VCaP (cell line): Measurements from ENCODE around the gene GAPT.
"Not testable (repeated sequence)": the region's sequence is repeated elsewhere in the genome, so short reads cannot be mapped to it uniquely, and the experiment has no call there.

Source experiments
- H3K27ac ChIP-seq: fragments of 450-650 bp; 2 replicates; pipeline ENCODE4 v1.5.1; 2017
- TF ChIP-seq, protein P1 (sequence below): fragments of 450-650 bp; conservative IDR thresholded peaks from 2 replicates; pipeline ENCODE4 v1.5.1; 2017; ENCODE audit warnings: mild to moderate bottlenecking, moderate library complexity

Gene GAPT

DNA sequence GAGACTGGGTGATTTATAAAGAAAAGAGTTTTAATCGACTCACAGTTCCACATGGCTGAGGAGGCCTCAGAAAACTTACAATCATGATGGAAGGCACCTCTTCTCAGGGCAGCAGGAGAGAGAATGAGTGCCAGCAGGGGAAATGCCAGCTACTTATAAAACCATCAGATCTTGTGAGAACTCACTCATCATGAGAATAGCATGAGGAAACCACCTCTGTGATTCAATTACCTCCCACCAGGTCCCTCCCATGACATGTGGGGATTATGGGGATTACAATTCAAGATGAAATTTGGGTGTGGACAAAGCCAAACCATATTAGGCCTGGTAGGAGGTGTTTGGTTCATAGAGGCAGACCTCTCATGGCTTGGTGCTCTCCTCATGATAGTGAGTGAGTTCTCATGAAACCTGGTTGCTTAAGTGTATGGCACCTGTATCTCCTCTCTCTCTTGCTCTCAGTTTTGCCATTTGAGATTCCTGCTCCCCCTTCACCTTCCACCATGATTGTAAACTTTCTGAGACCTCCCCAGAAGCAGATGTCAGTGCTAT lies 39.8 kb downstream of the GAPT start:
- TF ChIP-seq, protein P1, sequence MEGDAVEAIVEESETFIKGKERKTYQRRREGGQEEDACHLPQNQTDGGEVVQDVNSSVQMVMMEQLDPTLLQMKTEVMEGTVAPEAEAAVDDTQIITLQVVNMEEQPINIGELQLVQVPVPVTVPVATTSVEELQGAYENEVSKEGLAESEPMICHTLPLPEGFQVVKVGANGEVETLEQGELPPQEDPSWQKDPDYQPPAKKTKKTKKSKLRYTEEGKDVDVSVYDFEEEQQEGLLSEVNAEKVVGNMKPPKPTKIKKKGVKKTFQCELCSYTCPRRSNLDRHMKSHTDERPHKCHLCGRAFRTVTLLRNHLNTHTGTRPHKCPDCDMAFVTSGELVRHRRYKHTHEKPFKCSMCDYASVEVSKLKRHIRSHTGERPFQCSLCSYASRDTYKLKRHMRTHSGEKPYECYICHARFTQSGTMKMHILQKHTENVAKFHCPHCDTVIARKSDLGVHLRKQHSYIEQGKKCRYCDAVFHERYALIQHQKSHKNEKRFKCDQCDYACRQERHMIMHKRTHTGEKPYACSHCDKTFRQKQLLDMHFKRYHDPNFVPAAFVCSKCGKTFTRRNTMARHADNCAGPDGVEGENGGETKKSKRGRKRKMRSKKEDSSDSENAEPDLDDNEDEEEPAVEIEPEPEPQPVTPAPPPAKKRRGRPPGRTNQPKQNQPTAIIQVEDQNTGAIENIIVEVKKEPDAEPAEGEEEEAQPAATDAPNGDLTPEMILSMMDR, result no peak
- H3K27ac ChIP-seq, result no peak overlapping the region

DNA sequence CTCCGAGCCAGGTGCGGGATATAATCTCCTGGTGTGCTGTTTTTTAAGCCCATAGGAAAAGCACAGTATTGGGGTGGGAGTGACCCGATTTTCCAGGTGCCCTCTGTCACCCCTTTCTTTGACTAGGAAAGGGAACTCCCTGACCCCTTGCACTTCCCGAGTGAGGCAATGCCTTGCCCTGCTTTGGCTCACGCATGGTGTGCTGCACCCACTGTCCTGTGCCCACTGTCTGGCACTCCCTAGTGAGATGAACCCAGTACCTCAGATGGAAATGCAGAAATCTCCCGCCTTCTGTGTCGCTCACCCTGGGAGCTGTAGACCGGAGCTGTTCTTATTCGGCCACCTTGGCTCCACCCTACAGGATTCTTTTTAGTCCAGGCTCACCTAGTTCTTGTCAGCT lies 50.7 kb downstream of the GAPT start:
- not testable (repeated sequence) for H3K27ac ChIP-seq

DNA sequence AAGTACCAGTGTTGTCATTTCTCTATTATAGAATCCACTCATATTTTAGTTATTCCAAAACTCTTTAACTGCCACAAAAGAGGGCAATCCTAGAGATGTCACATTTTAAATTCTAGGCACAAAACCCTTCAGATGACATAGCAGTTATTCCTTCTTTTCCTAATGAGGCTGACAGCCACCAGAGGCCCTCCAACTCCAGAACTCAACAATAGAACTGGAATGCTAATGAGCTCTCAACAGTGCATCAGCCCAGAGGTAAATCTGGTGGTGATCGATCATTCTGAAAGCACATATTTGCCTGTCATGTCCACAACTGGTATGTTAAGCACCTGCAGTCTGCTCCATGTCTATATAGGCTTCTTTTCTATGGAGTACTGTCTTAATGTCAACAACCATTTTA lies 51.5 kb downstream of the GAPT start:
- no peak overlapping the region for H3K27ac ChIP-seq
- TF ChIP-seq, protein P1, result no peak

DNA sequence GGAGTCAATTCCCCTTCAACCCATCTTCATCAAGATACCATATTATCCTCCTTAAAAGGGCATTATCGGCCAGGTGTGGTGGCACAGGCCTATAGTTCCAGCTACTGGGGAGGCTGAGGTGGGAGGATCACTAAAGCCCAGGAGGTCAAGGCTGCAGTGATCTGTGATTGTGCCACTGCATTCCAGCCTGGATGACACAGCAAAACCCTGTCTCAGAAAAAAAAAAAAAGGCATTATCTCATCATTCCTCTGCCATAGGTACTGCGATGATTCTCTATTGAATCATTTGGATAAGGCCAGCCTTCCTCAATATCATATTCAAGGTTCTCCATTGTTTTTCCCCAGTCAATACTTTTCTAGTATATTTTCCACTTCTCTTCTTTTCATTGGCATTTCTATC lies 52.5 kb downstream of the GAPT start:
- TF ChIP-seq, protein P1, result no peak

DNA sequence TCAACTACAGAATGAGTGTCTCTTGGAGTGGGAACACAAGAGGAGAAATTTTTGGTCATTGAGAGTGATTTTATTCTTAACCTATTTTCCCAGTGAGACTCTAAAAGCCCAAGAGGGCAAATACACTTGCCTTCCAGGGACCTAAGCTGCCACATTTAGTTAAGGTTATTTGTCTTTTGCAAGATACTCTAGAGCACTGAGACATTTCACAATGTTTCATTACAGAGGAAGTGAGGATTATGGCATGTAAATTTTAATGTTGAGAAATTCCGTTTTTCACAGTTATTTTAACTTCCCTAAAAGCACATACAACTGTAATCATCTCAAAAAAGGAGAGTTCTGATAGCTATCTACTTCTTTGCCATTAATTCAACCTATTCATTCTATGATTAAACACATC lies 53.0 kb downstream of the GAPT start:
- TF ChIP-seq, protein P1, result no peak
- H3K27ac ChIP-seq, result no peak overlapping the region

More for the DNA sequence above, 52.5 kb downstream of the GAPT start:
- no peak overlapping the region for H3K27ac ChIP-seq

DNA sequence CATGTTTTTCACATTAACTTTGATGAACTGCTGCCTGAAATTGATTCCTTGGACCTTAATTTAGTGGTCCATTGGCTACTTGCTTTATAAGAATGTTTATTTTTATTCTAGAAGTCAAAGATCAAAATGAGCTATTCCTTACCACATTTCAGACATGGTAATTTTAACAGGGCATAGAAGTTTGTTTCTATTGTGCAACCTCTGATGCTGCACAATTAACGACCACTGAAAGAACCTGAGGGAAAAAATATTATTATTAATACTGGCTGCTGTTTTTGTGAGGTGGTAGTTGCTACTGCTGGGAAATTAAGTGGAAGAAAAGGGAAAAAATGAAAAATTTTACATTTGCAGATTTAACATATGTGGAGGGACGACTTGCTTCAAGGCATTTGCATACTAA lies 53.7 kb downstream of the GAPT start:
- TF ChIP-seq, protein P1, result no peak
- H3K27ac ChIP-seq, result no peak overlapping the region

DNA sequence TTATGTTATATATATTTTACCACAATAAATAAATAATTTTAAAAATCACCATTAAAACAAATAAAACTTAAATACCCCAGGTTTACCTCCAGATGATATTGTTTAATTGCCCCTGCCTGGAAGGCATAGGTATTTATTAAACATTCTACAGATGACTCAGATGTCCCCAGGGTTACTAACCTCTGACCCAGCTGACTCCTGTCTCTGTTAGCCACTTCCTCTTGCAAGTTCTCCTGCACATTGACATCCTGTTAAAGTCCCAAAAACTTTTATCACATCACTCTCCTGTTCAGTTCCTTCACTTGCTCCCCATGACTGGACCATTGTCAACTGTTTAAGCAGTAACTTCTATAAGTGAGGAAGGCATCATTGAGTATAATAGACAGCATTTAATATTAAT lies 54.7 kb downstream of the GAPT start:
- no peak overlapping the region for H3K27ac ChIP-seq
- TF ChIP-seq, protein P1, result no peak
